Measurements from ENCODE around the gene CEP63.
A peak's percentile ranks its signal among the peaks of the same experiment; 100 is the strongest.

CEP63 gene

DNA sequence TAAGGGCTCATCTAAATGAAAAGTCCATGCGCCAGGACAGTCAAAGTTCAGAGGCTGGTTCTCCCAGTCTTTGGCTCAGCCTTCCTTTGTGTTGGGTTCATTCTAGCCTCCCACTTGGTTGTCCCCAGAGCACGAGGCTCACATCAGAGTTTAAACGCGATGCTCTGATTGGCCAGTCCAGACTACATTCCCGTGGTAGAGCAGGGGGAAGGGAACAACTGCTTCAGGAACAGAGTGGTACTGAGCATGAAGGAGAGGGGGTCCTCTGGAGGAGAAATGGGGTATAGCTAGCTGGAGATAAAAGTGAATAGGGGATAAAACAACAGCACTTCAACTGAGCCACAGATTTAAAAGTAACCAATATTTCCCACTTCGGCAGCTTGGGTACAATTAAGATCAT is 32.2 kb upstream of the CEP63 start:
- H3K9ac ChIP-seq (ENCODE audit: low read length), result no peak overlapping the region
- no peak for DNase-seq (ENCODE audit: low read depth)

DNA sequence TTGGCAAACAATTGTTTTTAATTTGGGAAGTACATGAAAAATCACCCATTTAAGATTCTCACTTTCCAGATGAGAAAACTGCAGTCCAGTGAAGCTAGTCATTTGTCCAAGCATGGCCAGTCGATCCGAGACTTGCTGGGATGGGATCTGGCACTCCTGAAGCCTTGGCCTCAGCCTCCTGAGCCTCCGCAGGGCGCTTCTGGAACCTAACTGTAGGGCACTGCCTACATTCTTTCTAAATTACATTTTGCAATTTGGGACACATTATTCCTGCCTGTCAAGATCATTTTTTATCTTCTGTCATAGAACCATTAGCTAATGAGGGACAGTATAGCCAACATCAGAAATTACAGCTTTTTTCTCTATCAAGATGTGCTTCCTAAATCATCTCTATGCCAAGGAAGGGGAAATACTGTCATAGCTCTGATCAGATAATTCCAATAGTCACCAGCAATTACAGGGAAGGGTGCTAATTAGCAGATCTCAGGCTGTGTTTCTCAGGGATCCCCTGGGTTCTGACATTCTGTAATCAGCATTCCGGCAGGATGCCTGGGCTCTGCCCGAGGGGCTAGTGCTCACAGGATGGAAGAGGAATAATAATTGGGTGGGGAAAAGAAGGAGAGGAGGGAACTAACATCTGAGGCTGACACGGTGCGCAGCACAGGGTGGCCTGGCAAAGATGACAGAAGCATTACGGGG is 28.3 kb upstream of the CEP63 start:
- Histone ChIP-seq H3K9ac (ENCODE audit: low read length) (no peak overlapping the region), H3K4me1 (ENCODE audit: control insufficient read depth, insufficient read depth, low read length) (peaks cover 43% of the 10 kb centered on the region), H3K27me3 (replicated peaks; ENCODE audit: control insufficient read depth, insufficient read depth, low read length) (no peaks in the 10 kb centered on the region), H3K4me3 (ENCODE audit: low read length) (no peak overlapping the region), H3K36me3 (ENCODE audit: control insufficient read depth, insufficient read depth, low read length, severe bottlenecking) (no peaks in the 10 kb centered on the region), H3K9me3 (ENCODE audit: control insufficient read depth, low read length) (no peaks in the 10 kb centered on the region)
- DNase-seq (ENCODE audit: low read depth), result no peak

More for the DNA sequence above, 32.2 kb upstream of the CEP63 start:
- Histone ChIP-seq H3K9me3 (ENCODE audit: control insufficient read depth, low read length) (no peaks in the 10 kb centered on the region), H3K36me3 (ENCODE audit: control insufficient read depth, insufficient read depth, low read length, severe bottlenecking) (no peaks in the 10 kb centered on the region), H3K27me3 (replicated peaks; ENCODE audit: control insufficient read depth, insufficient read depth, low read length) (no peaks in the 10 kb centered on the region), H3K4me1 (ENCODE audit: control insufficient read depth, insufficient read depth, low read length) (peaks cover 16% of the 10 kb centered on the region), H3K4me3 (ENCODE audit: low read length) (no peak overlapping the region)

DNA sequence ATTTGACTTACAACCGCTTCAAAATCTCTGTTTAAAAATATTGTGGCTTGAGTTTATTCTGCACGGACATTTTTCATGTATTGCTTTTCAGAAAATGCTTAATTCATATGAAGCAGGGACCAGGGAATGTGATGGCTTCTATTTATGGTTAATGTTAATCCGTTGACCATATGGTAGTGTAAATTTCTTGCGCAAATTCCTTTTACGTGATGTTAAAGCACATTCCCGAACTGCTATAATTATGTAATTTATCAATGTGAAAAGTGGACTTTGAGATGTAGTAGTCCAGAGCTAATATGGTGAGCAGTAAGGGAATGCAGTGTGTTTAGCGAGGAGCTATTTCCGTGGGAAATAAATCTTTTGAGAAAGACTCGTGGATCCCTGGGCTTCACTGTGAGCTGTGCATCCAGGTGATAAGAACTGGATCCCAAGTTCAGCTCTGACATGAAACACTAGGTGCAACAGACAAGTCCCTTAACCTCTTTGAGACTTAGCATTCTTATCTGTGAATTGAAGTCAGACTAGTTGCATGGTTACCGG is 27.4 kb upstream of the CEP63 start:
- Histone ChIP-seq H3K27me3 (replicated peaks; ENCODE audit: control insufficient read depth, insufficient read depth, low read length) (no peaks in the 10 kb centered on the region), H3K9ac (ENCODE audit: low read length) (no peak overlapping the region), H3K9me3 (ENCODE audit: control insufficient read depth, low read length) (no peaks in the 10 kb centered on the region), H3K36me3 (ENCODE audit: control insufficient read depth, insufficient read depth, low read length, severe bottlenecking) (no peaks in the 10 kb centered on the region), H3K4me3 (ENCODE audit: low read length) (no peak overlapping the region), H3K4me1 (ENCODE audit: control insufficient read depth, insufficient read depth, low read length) (peaks cover 52% of the 10 kb centered on the region)
- no peak for DNase-seq (ENCODE audit: low read depth)

DNA sequence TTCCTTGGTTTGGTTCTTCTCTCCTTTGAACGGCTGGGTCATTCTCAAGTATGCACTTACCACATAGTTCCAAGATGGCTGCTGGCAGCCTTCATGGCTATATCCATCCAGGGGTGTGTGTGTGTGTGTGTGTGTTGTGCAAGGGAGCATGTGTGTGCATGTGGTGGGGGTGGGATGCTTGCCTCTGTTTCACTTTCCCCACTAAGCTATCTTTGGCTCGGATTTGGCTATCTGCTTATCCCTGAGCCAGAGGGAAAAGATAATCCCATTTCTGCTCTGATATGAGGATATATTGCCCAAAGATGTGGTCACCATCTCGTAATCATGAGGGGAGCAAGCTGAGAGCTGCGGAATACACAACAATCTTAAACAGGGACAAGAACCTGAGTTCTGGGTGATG is 26.3 kb upstream of the CEP63 start:
- no peak for DNase-seq (ENCODE audit: low read depth)
- Histone ChIP-seq H3K36me3 (ENCODE audit: control insufficient read depth, insufficient read depth, low read length, severe bottlenecking) (no peaks in the 10 kb centered on the region), H3K9me3 (ENCODE audit: control insufficient read depth, low read length) (no peaks in the 10 kb centered on the region), H3K9ac (ENCODE audit: low read length) (no peak overlapping the region), H3K4me1 (ENCODE audit: control insufficient read depth, insufficient read depth, low read length) (peaks cover 60% of the 10 kb centered on the region), H3K27me3 (replicated peaks; ENCODE audit: control insufficient read depth, insufficient read depth, low read length) (no peaks in the 10 kb centered on the region), H3K4me3 (ENCODE audit: low read length) (no peak overlapping the region)

DNA sequence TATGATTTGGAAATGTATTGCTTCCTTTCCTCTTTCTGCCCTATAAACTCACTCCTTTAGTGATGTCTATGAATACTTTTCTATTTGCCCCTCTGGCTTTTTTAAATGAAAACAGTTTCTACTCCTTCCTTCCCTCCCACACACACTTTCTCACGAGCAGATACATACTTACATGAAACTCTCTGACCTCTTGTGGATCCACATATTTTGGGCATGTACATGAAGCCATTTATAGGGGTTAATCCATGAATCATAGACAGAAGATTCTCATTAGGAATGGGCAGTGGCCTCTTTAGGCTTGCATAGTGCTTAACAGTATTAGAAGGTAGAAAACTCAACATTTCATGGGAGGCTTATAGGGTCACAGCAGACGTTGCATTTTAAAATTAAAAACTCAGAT is 24.9 kb upstream of the CEP63 start:
- H3K27me3 ChIP-seq (replicated peaks; ENCODE audit: control insufficient read depth, insufficient read depth, low read length), result no peaks in the 10 kb centered on the region
- no peak overlapping the region for H3K4me3 ChIP-seq (ENCODE audit: low read length)
- H3K9me3 ChIP-seq (ENCODE audit: control insufficient read depth, low read length), result no peaks in the 10 kb centered on the region
- peak; percentile 78 for DNase-seq (ENCODE audit: low read depth)
- peaks cover 72% of the 10 kb centered on the region for H3K4me1 ChIP-seq (ENCODE audit: control insufficient read depth, insufficient read depth, low read length)
- no peaks in the 10 kb centered on the region for H3K36me3 ChIP-seq (ENCODE audit: control insufficient read depth, insufficient read depth, low read length, severe bottlenecking)
- peak overlapping the region; percentile 73 for H3K9ac ChIP-seq (ENCODE audit: low read length)

DNA sequence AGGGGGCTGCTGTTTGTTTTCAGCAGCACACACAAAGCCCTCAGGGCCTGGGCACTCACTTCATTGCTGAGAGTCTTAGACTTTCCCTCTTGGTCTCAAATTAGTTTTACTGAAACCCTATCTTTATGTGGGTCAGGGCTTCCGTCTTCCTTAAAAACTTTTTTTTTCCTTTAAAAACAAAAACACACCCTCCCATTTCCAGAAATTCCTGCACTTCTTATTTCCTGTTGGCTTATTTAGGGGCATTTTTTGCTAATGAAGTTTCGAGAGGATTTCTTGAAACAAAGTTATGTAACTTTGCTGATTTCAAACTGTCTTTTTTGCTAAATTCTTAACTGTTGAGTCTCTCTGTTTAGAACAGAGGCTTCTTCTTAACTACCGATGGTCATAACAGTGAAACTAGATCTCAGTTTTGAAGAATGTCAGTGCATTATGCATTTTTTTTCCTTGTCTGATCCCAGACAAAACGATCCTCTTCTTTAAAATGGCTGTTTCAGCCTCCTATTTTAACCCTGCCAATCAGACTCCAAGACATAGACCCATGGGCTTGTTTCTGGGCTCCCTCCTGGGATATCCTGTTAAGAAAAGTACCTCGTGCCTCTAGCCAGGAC is 23.4 kb upstream of the CEP63 start:
- H3K36me3 ChIP-seq (ENCODE audit: control insufficient read depth, insufficient read depth, low read length, severe bottlenecking), result no peaks in the 10 kb centered on the region
- H3K4me3 ChIP-seq (ENCODE audit: low read length), result peak overlapping the region; percentile 59
- H3K9ac ChIP-seq (ENCODE audit: low read length), result peak overlapping the region; percentile 88
- H3K4me1 ChIP-seq (ENCODE audit: control insufficient read depth, insufficient read depth, low read length), result peaks cover 80% of the 10 kb centered on the region
- H3K27me3 ChIP-seq (replicated peaks; ENCODE audit: control insufficient read depth, insufficient read depth, low read length), result no peaks in the 10 kb centered on the region
- H3K9me3 ChIP-seq (ENCODE audit: control insufficient read depth, low read length), result no peaks in the 10 kb centered on the region
- peak; percentile 75 for DNase-seq (ENCODE audit: low read depth)

DNA sequence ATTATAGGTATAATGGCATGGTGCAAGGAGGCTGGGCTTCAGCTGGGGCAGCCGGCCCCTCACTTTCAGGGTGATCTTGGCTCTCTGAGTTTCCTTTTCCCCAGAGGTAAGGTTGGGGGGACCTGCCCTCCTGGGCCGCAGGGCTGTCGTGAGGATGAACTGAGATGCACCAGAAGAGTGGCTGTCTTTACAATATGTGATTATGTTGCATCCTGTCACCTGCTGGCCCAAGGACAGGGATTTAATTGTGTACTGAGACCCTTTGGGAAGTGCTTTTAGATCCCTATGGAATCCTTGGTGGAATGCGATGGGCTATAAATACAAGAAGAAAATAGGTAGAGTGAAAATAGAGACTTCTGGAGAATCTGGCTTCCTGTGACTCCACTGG is 22.2 kb upstream of the CEP63 start:
- peak overlapping the region; percentile 88 for H3K9ac ChIP-seq (ENCODE audit: low read length)

DNA sequence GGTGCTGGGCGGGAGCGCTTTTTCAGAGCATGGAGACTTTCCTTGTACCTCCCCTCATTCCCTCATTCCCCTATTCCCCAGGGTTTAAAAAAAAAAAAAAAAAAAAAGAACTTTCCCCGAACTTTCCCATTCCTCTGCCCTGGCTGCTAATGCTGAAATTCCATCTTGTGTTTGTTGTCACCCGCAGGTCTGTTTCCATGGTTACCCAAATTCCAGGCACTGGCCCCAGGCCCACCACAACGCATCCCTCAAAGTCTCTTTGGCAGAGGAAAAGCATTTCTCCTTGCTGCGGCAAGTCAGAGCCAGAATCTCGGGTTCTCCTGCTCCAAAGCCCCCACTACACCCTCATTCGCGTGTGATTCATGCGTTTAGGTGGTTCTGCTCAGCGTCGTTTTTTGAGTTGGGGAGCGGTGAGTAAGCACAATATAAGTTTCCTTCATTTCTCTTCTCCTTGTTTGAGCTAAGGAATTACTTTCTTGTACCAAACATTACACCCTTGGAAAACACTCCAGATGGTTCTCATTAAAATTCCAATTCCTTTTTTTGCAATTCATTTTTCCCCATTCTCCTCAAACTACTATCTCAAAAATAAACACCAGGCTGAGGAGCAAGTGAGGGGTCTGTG is 21.7 kb upstream of the CEP63 start:
- Histone ChIP-seq H3K27me3 (replicated peaks; ENCODE audit: control insufficient read depth, insufficient read depth, low read length) (no peaks in the 10 kb centered on the region), H3K4me3 (ENCODE audit: low read length) (peak overlapping the region; percentile 59), H3K4me1 (ENCODE audit: control insufficient read depth, insufficient read depth, low read length) (peaks cover 80% of the 10 kb centered on the region), H3K9ac (ENCODE audit: low read length) (peak overlapping the region; percentile 88), H3K9me3 (ENCODE audit: control insufficient read depth, low read length) (no peaks in the 10 kb centered on the region), H3K36me3 (ENCODE audit: control insufficient read depth, insufficient read depth, low read length, severe bottlenecking) (no peaks in the 10 kb centered on the region)
- peak; percentile 96 for DNase-seq (ENCODE audit: low read depth)

More for the DNA sequence above, 22.2 kb upstream of the CEP63 start:
- Histone ChIP-seq H3K4me3 (ENCODE audit: low read length) (peak overlapping the region; percentile 59), H3K9me3 (ENCODE audit: control insufficient read depth, low read length) (no peaks in the 10 kb centered on the region), H3K27me3 (replicated peaks; ENCODE audit: control insufficient read depth, insufficient read depth, low read length) (no peaks in the 10 kb centered on the region), H3K4me1 (ENCODE audit: control insufficient read depth, insufficient read depth, low read length) (peaks cover 78% of the 10 kb centered on the region), H3K36me3 (ENCODE audit: control insufficient read depth, insufficient read depth, low read length, severe bottlenecking) (no peaks in the 10 kb centered on the region)
- no peak for DNase-seq (ENCODE audit: low read depth)

DNA sequence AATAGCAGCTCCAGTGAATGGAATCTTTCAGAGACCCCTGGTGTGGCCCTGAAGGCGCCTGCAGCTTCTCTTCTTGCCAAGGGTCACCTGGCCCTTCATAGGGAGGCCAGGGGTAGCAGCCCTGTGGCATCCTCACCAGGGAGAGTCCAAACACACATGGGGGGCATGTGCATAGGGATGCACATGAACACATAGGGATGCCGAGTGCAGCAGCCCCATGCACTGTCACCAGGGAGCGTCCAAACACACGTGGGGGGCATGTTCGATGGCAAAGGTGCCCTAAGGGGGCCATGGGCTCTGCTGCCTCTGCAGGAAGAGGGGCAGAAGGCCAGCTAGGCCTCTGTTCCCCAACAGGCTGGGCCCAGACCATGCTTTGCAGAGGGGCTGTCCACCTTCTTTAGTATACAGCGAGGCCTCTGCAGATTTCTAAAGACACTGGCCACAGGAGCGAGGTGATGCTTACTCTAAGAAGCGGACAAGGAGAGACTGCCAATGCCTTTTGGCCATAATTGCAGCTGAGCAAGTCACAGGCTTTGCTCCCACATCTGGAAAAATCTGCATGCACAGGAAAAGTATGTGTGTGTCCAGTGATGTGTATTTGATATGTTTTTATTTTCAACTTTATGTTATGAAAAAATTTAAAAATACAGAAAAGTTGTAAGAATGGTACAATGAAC is 21.0 kb upstream of the CEP63 start:
- H3K4me3 ChIP-seq (ENCODE audit: low read length), result peak overlapping the region; percentile 3
- DNase-seq (ENCODE audit: low read depth), result no peak
- H3K9me3 ChIP-seq (ENCODE audit: control insufficient read depth, low read length), result no peaks in the 10 kb centered on the region
- H3K9ac ChIP-seq (ENCODE audit: low read length), result peak overlapping the region; percentile 81
- H3K27me3 ChIP-seq (replicated peaks; ENCODE audit: control insufficient read depth, insufficient read depth, low read length), result no peaks in the 10 kb centered on the region
- peaks cover 74% of the 10 kb centered on the region for H3K4me1 ChIP-seq (ENCODE audit: control insufficient read depth, insufficient read depth, low read length)
- no peaks in the 10 kb centered on the region for H3K36me3 ChIP-seq (ENCODE audit: control insufficient read depth, insufficient read depth, low read length, severe bottlenecking)

DNA sequence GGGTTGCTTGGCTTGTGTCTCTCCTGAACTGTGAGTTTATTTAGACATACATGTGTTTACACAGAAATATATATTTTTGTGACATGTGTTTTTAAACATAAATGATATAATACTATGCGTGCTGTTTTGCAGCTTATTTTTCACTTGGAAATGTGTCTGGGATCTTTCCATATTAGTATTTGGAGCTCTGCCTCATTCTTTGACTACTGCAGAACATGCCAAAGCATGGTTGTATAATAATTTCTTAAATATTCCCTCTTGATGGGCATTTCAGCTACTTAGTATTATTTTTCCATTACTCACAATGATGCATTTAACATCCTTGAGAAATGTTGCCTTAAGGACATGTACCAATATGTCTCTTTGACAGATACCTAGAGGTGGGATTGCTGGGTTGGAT is 19.5 kb upstream of the CEP63 start:
- Histone ChIP-seq H3K9ac (ENCODE audit: low read length) (no peak overlapping the region), H3K27me3 (replicated peaks; ENCODE audit: control insufficient read depth, insufficient read depth, low read length) (no peaks in the 10 kb centered on the region), H3K9me3 (ENCODE audit: control insufficient read depth, low read length) (no peaks in the 10 kb centered on the region), H3K4me1 (ENCODE audit: control insufficient read depth, insufficient read depth, low read length) (peaks cover 59% of the 10 kb centered on the region), H3K4me3 (ENCODE audit: low read length) (no peak overlapping the region), H3K36me3 (ENCODE audit: control insufficient read depth, insufficient read depth, low read length, severe bottlenecking) (no peaks in the 10 kb centered on the region)
- DNase-seq (ENCODE audit: low read depth), result no peak

DNA sequence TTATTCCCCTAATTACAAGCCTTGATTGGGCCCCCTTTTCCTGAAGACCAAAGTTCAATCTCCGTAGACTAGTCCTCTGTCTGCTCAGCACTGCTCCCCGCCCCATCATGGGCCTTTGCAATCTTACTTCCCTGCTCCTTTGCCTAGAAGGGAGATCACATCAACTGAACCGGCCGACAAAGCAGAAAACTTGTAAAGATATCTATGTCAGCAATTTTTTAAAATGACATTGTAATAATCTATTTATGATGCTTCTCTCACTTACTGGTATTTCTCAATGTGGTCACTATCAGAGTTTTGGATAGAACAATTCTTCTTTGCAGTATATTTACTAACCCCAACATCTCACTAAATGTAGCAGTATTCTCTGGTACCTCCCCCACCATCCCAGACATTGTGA is 17.3 kb upstream of the CEP63 start:
- H3K27me3 ChIP-seq (replicated peaks; ENCODE audit: control insufficient read depth, insufficient read depth, low read length), result no peaks in the 10 kb centered on the region
- no peaks in the 10 kb centered on the region for H3K9me3 ChIP-seq (ENCODE audit: control insufficient read depth, low read length)
- DNase-seq (ENCODE audit: low read depth), result no peak
- H3K9ac ChIP-seq (ENCODE audit: low read length), result no peak overlapping the region
- no peaks in the 10 kb centered on the region for H3K36me3 ChIP-seq (ENCODE audit: control insufficient read depth, insufficient read depth, low read length, severe bottlenecking)
- no peak overlapping the region for H3K4me3 ChIP-seq (ENCODE audit: low read length)
- peaks cover 45% of the 10 kb centered on the region for H3K4me1 ChIP-seq (ENCODE audit: control insufficient read depth, insufficient read depth, low read length)

All from adipocyte (in vitro differentiated cells).